Tibial nerve (tissue), 4 donors: ENCODE measurements around the gene MLST8.

Source experiments
- CTCF ChIP-seq, 5 experiments: fragments of 200-600 bp in 3 of 5; fragments of 450-650 bp in 2 of 5; sonication (generic) in 3 of 5; IDR thresholded peaks; one replicate each; pipeline ENCODE4 v1.5.1; 2016 to 2019; ENCODE audit warnings: antibody characterized with exemption in 5 of 5, mild to moderate bottlenecking in 3 of 5, moderate library complexity in 2 of 5
- EP300 ChIP-seq, 2 donors: sonication (generic); formaldehyde crosslinking; IDR thresholded peaks; one replicate each; pipeline ENCODE4 v1.6.1; 2017; ENCODE audit warnings: antibody characterized with exemption in 2 of 2, mild to moderate bottlenecking in 1 of 2

- TF ChIP-seq CTCF (IDR thresholded peaks at IDR 0.05) (no peak), EP300 (IDR thresholded peaks at IDR 0.05) (no peak)
These were observed 23.0 kb downstream of the MLST8 start for GRCh38 chr16:2228161-2228824.
